Fibroblast of skin of back (primary cell): ENCODE data around the gene ARHGEF4.

Experiments
- DNase-seq: peaks from one replicate; pipeline ENCODE4 v3.0.0-alpha.2; 2013

ARHGEF4 gene

GRCh38 chr2:130921164-130921476, 84.4 kb downstream of the ARHGEF4 start:
- no peak for DNase-seq

DNA sequence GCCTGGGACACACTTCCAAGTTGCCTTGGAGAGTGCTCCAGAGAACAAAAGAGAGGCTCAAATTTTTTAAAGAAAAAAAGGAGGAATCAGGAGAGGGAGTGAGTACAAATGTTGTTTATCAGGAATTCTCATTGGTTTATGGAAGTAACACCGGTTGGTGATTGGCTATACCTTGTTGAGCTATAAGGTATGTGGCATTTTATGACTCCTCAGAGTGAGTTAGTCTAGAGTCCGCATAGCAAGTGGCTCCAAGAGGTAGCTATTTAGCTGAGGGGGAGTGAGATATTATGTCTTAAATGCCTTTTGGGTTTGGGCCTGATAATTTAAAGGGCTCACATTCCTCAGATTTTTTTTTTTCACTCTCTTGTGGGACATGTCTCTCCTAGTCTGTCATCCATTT, 85.7 kb downstream of the ARHGEF4 start:
- DNase-seq = no peak

DNA sequence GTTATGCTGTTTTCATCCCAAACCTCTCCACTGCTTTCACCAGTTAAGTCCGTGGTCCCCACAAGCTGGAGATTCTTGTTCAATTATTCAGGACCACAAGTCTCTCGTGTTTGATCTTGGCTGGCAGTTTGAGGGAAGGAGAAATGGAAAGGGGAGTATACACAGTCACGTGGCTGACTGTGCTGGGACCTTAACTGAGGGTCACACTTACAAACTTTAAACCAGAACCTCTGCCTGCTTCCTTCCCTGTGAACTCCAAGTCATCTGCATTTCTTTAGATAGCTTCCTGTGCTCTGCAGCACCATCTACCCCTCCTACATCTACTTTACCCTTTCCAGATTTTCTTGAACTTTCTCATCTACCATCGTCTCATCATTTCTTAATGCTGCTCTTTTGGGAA, 91.7 kb downstream of the ARHGEF4 start:
- DNase-seq = no peak

DNA sequence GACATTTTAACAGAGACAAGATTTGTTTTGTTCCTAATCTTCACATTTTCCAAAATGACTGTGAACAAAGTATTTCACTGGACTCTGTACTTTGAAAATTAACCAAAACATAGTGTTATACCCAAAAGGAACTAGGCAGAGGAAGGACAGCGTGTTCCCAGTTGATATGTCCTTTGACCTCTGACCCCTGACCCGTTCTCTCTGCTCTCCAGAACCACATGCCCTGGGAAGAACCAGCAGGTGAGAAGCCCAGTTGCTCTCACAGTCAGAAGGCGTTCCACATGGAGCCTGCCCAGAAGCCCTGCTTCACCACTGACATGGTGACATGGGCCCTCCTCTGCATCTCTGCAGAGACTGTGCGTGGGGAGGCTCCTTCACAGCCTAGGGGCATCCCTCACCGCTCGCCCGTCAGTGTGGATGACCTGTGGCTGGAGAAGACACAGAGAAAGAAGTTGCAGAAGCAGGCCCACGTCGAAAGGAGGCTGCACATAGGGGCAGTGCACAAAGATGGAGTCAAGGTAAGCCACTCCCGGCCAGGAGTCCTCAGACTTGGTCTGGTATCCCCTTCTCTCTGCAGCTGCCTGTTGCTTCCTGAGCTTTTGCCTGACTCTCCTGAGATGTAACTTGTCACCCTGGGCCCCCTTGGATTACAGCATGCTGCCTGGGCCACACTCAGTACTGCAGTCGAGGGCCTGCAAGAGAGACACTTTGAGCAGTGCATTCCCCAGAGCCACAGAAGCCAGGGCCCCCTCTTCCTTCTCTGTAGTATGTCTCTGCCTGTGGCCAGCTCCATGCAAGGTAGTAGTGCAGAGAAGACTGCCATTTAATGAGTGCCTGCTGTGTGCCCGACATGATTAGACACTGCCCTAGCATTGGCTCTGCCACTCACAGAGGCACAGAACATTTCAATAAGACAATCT, 94.3 kb downstream of the ARHGEF4 start:
- DNase-seq = no peak

DNA sequence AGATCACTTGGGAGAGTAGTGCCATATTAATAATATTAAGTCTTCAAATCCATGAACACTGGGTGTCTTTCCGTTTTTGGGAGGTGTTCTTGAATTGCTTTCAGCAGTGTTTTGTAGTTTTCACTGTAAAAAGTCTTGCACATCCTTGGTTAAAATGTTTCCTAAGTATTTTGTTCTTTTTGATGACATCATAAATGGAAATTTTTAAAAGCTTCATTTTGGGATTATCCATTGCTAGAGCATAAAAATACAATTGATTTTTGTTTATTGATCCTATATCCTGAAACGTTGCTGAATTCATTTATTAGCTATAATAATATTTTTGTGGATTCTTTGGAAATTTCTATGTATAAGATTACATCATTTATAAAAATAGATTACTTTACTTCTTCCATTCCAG, 96.8 kb downstream of the ARHGEF4 start:
- no peak for DNase-seq

DNA sequence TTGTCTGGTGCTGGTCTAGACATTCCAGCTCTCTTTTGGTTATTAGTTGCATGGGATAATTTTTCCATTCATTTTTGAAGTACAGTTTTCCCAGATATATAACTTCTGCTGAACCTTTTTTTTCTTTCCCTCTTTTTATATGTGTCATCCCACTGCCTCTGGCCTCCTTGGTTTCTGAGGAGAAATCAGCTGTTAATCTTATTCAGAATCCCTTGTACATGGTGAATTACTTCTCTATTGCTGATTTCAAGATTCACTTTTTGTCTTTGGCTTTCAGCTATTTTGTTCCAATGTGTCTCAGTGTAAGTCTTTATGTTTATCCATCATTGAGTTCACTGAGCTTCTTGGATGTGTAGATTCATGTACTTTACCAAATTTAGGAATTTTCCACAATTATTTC, 99.7 kb downstream of the ARHGEF4 start:
- no peak for DNase-seq

GRCh38 chr2:130947967-130948366, 111.3 kb downstream of the ARHGEF4 start:
- no peak for DNase-seq

- no peak for DNase-seq
These were observed 113.2 kb downstream of the ARHGEF4 start for GRCh38 chr2:130949954-130950353.

GRCh38 chr2:130951018-130951417, 114.3 kb downstream of the ARHGEF4 start:
- DNase-seq = no peak

DNA sequence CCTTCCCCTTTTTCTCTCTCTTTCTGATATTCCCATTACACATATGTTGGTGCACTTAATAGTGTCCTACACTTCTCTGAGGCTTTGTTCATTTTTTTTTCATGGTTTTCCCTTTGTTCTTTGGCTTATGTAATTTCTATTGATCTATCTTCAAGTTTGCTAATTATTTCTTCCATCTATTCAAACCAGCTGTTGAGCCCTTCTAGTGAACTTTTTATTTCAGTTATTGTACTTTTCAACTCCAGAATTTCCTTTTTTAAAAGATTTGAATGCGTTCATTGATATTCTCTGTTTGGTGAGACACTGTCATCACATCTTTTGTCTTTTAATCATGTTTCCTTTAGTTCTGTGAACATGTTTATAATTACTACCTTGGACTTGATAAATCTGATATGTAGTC, 118.2 kb downstream of the ARHGEF4 start:
- DNase-seq = no peak

- no peak for DNase-seq
These were observed 121.2 kb downstream of the ARHGEF4 start for GRCh38 chr2:130957915-130958314.

DNA sequence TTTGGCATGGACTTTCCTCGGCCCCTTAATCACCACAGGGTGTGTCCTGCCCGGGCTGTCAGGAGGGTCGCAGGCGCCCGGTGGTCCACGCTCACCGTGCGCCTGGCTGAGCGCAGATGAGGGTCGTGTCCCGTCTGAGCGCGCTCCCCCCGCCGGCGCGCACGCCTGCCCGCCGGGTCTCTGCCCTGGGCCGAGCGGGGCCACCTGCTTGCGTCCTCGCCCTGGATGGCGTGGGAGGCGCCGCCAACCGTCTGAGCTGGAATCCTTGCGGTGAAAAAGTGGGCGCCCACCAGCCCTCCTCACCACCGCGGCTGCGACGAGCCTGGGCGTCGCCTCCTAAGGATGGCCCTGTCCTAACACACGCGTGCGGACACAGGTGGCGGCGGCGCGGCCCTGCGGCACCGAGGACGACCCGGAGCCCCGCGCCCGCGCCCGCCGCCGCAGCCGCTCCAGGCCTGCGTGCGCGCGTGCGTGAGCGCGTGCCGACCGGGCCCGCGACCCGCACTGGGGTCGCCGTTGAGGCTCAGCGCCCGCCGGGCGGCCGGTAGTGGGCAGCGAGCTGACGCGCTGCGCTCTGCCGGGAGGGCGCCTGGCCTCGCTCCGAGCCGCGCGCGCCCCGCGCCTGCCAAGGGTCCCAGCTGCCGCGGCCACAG, 126.6 kb downstream of the ARHGEF4 start:
- no peak for DNase-seq

GRCh38 chr2:130963849-130964793, 127.4 kb downstream of the ARHGEF4 start:
- DNase-seq = peak; percentile 5

- no peak for DNase-seq
These were observed 128.2 kb downstream of the ARHGEF4 start for GRCh38 chr2:130964931-130965330.

DNA sequence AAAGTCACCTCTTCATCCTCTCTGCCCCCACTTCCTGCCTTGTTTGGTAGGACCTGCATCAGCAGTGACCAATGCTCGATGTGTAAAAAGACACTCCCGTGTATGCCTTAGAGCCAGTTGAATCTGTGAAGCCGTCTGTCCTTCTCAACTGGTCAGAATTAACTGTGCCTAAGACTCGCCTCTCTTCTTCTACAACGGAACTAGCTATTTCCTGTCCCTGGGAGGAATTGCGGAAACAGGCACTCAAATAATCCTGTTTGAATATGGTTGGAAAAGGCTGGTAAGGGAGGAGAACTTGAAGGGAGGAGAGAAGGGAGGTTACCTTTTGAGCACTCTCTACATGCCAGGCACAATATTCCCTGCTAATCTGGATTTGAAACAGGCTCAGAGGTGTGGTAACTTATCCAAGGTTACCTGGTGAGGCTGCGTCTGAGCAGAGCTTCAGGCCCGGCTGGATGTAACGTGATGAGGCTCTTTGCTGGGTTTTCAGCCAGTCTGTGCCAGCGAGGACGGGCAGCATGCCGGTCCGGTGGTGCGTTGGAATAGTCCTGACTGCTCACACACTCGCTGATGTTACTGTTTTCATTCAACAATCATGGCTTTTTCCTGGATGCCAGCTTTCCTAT, 129.5 kb downstream of the ARHGEF4 start:
- DNase-seq = no peak

DNA sequence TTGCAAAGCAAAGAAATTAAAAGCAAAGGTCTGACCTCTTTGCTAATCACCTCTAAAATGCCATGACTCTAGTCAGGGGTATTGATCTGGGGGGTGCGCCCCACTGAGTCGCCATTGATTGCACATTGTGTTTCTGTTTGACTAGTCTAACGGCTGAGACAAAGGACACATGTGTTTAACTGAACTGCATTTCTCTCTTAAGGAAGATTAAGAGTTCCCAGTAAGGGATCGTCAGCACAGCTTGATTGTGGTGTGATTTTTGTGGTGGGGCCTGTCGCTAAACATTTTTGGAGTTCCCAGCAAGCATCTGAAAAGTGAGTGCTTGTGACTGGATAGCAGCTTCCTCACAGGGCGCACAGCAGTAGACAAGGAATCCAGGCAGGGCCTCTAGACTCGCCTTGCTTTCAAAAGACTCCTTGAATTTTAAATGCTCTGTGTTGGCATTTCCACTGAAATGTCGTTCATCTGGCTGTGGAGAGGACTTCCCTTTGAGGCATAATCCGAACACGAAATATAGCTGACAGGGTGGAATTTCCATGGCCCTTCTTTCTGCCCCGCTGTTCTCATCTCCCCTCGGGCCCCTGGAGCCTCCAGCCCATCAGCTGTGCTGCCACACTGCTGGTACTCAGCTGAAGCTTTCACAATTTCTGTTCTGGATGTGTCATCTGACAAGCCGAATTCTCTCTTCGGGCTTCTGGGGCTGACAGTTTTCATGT, 130.2 kb downstream of the ARHGEF4 start:
- DNase-seq = no peak

DNA sequence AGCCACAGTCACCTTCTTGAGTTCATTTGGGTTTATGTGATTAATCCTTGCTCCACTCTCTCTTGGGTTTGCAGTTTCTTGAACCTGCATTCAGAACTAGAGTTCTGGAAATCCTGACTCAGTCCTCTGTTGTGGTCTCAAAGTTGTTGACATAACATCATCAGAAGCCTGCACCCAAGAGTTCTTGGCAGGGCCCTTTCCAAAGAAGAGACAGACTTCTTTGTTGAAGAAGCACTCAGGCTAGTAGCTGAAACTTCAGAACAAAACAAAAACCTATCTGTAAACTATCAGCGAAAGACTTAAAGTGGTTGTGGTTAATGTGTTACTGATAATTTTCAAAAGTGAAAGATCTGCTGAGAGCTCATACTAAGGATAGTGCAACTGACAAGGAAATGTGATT, 135.7 kb downstream of the ARHGEF4 start:
- no peak for DNase-seq

- DNase-seq = no peak
These were observed 139.0 kb downstream of the ARHGEF4 start for GRCh38 chr2:130975729-130976128.

DNA sequence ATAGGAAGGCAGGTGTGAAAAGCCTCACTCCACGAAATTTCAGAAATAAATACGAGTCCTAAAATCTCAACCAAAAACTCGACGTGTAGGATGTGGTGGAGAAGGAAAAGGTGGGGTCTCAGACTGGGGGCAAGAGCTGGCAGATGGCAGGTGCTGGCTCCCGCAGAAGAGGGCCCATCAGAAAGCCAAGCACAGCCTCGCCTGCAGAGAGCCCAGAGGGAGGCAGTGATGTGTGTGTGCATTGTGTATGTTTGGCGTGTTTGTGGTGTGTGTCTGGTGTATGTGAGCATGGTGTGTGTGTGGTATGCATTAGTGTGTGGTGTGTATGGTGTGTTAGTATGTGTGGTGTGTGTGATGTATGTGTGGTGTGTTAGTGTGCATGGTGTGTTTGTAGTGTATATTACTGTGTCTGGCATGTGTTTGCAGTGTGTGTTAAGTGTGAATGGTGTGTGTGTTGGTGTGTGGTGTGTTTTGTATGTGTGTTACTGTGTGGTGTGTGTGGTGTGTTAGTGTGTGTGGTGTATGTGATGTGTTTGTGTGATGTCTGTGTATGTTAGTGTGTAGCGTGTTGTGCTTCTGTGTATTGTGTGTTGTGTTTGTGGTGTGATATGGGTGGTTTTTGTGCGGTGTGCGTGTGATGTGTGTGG, 140.0 kb downstream of the ARHGEF4 start:
- no peak for DNase-seq

DNA sequence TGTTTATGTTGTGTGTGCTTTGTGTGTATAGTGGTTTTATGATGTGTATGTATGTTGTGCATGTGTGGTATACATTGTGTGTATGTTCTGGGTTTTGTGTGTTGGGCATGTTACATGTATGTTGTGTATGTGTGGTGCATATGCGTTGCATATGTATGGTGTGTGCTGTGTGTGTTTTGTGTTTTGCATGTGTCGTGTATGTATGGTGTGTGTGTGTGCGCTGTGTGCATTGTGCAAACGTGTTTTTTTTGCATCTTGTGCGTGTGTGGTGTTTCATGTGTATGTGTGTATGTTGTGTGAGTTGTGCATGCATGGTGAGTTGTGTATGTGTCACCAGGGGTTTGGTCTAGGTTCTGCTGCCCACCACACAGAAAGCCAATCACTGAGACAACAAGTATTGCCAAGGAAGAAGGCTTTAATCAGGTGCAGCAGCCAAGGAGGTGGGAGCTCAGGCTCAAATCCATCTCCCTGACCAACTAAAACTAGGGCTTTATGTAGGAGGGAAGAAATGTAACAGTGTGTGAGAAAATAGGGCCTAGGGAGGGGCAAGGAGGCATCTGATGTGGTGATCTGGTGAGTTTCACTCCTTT, 140.8 kb downstream of the ARHGEF4 start:
- no peak for DNase-seq

DNA sequence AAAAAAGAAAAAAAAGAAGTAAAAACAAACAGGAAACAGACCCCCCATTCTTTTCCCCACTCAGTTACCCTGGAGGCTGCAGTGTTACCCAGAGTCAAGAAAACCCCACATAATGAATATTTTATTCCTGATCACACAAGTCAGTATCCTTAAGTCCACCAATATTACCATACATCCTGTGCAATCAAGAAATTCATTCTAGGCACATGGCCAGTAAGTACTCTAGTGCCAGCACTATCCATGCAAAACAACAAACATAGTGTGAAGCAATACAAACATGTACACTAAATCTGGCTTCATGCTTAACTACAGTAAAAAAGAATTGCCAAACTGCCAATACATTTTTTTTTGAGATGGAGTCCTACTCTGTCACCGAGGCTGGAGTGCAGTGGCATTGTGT, 145.0 kb downstream of the ARHGEF4 start:
- no peak for DNase-seq
